OCI-LY1 (cell line): ENCODE results near the gene E2F8.
"Not testable (repeated sequence)": the region's sequence is repeated elsewhere in the genome, so short reads cannot be mapped to it uniquely, and the experiment has no call there.

Experiments
- H2AFZ ChIP-seq: fragments of 200-600 bp; sonication (generic), shearing (Covaris generic); 2 replicates; pipeline ENCODE4 v1.6.0; 2014; ENCODE audit warnings: antibody characterized with exemption, mild to moderate bottlenecking, low read length
- H3F3A ChIP-seq: fragments of 200-600 bp; sonication (generic), shearing (Covaris generic); 2 replicates; pipeline ENCODE4 v1.6.0; 2014; ENCODE audit warnings: mild to moderate bottlenecking, antibody characterized with exemption, low read length, moderate library complexity; ENCODE audit not compliant: insufficient read depth
- H3K27ac ChIP-seq: fragments of 200-600 bp; sonication (generic); 2 replicates; pipeline ENCODE4 v1.5.1; 2014; ENCODE audit warnings: low read length, mixed run types, mild to moderate bottlenecking, low read depth; ENCODE audit not compliant: poor library complexity, severe bottlenecking
- H3K27me3 ChIP-seq: fragments of 200-600 bp; sonication (generic); 2 replicates; pipeline ENCODE4 v1.6.0; 2014; ENCODE audit warnings: antibody characterized with exemption, mild to moderate bottlenecking, low read length, moderate library complexity; ENCODE audit not compliant: insufficient read depth
- H3K36me3 ChIP-seq: fragments of 200-600 bp; sonication (generic); 2 replicates; pipeline ENCODE4 v1.6.1; 2014; ENCODE audit warnings: mild to moderate bottlenecking, antibody characterized with exemption, low read length, moderate library complexity, mixed read lengths; ENCODE audit not compliant: insufficient read depth
- H3K4me1 ChIP-seq: fragments of 200-600 bp; sonication (generic); 2 replicates; pipeline ENCODE4 v1.5.1; 2014; ENCODE audit warnings: mild to moderate bottlenecking, low read length, moderate library complexity; ENCODE audit not compliant: insufficient read depth, severe bottlenecking
- H3K4me2 ChIP-seq: fragments of 200-600 bp; sonication (generic), shearing (Covaris generic); 2 replicates; pipeline ENCODE4 v1.6.1; 2014; ENCODE audit warnings: low read length
- H3K4me3 ChIP-seq: fragments of 200-600 bp; sonication (generic); 2 replicates; pipeline ENCODE4 v1.5.1; 2014; ENCODE audit warnings: low read length, low read depth, mild to moderate bottlenecking, mixed read lengths; ENCODE audit not compliant: poor library complexity, severe bottlenecking
- H3K79me2 ChIP-seq: fragments of 200-600 bp; shearing (Covaris generic); 2 replicates; pipeline ENCODE4 v1.6.1; 2016; ENCODE audit warnings: mixed run types, low read length, mixed read lengths; ENCODE audit not compliant: insufficient read depth
- H3K9ac ChIP-seq: fragments of 200-600 bp; sonication (generic), shearing (Covaris generic); 2 replicates; pipeline ENCODE4 v1.6.1; 2014; ENCODE audit warnings: mild to moderate bottlenecking, low read length, mixed read lengths
- H3K9me2 ChIP-seq: fragments of 200-600 bp; sonication (generic), shearing (Covaris generic); 2 replicates; pipeline ENCODE4 v1.6.1; 2014; ENCODE audit warnings: low read depth, mild to moderate bottlenecking, low read length, mixed read lengths
- H3K9me3 ChIP-seq: fragments of 200-600 bp; shearing (Covaris generic); 2 replicates; pipeline ENCODE4 v1.6.1; 2014; ENCODE audit warnings: low read length, mixed read lengths
- H4K20me1 ChIP-seq: fragments of 200-600 bp; sonication (generic), shearing (Covaris generic); 2 replicates; pipeline ENCODE4 v1.6.0; 2016; ENCODE audit warnings: mild to moderate bottlenecking, low read length; ENCODE audit not compliant: insufficient read depth
- EZH2 ChIP-seq: fragments of 200-600 bp; sonication (generic), shearing (Covaris generic); IDR thresholded peaks from 2 replicates; pipeline ENCODE4 v1.8.0; 2017; ENCODE audit warnings: borderline replicate concordance, mixed run types, mild to moderate bottlenecking, antibody characterized with exemption, low read length, moderate library complexity, mixed read lengths
- TF ChIP-seq, protein P1 (sequence below): fragments of 200-600 bp; sonication (generic), shearing (Covaris generic); IDR thresholded peaks from 2 replicates; pipeline ENCODE4 v1.5.1; 2017; ENCODE audit warnings: mild to moderate bottlenecking, antibody characterized with exemption, low read length, moderate library complexity, mixed read lengths

Gene E2F8

DNA sequence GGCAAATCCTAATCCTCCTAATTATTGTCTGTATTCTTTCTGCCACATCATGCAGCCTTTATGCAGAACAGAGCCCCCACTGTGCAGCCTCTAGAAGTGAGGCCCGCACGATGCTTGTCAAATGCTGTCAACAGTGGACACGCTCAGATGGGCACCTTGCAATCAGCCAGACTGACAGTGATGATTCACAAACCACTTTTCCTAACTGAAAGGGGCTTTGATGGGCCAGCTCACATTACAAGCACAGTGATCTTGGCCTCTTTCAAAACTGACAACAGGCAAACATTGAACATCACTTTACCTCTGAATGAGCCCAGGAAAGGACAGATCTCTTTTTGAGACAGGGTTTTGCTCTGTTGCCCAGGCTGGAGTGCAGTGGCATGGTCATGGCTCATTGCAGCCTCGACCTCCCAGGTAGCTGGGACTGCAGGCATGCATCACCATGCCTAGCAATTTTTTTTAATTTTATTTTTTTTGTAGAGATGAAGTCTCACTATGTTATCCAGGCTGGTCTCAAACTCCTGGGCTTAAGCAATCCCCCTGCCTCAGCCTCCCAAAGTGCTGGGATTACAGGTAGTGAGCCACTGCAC is 18.0 kb upstream of the E2F8 start:
- no peaks in the 10 kb centered on the region for H3K4me1 ChIP-seq
- no peak overlapping the region for H2AFZ ChIP-seq
- H3K9me3 ChIP-seq = no peaks in the 10 kb centered on the region
- H3K4me3 ChIP-seq = no peak overlapping the region
- no peaks in the 10 kb centered on the region for H3F3A ChIP-seq
- TF ChIP-seq, protein P1, sequence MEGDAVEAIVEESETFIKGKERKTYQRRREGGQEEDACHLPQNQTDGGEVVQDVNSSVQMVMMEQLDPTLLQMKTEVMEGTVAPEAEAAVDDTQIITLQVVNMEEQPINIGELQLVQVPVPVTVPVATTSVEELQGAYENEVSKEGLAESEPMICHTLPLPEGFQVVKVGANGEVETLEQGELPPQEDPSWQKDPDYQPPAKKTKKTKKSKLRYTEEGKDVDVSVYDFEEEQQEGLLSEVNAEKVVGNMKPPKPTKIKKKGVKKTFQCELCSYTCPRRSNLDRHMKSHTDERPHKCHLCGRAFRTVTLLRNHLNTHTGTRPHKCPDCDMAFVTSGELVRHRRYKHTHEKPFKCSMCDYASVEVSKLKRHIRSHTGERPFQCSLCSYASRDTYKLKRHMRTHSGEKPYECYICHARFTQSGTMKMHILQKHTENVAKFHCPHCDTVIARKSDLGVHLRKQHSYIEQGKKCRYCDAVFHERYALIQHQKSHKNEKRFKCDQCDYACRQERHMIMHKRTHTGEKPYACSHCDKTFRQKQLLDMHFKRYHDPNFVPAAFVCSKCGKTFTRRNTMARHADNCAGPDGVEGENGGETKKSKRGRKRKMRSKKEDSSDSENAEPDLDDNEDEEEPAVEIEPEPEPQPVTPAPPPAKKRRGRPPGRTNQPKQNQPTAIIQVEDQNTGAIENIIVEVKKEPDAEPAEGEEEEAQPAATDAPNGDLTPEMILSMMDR = no peak
- no peak for TF ChIP-seq EZH2
- no peaks in the 10 kb centered on the region for H3K36me3 ChIP-seq
- H4K20me1 ChIP-seq = no peaks in the 10 kb centered on the region
- H3K9me2 ChIP-seq = no peaks in the 10 kb centered on the region
- no peaks in the 10 kb centered on the region for H3K79me2 ChIP-seq
- no peak overlapping the region for H3K9ac ChIP-seq
- no peaks in the 10 kb centered on the region for H3K27me3 ChIP-seq
- no peak overlapping the region for H3K4me2 ChIP-seq
- no peak overlapping the region for H3K27ac ChIP-seq

DNA sequence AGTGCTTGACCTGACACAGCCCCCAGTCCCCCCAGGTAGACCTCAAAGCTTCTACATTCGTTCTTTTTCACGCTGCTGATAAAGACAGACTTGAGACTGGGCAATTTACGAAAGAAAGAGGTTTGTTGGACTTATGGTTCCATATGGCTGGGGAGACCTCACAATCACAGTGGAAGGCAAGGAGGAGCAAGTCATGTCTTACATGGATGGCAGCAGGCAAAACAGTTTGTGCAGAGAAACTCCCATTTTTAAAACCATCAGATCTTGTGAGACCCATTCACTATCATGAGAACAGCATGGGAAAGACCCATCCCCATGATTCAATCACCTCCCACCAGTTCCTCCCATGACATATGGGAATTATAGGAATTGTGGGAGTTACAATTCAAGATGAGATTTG is 13.7 kb upstream of the E2F8 start:
- not testable (repeated sequence) for H3K27me3 ChIP-seq

DNA sequence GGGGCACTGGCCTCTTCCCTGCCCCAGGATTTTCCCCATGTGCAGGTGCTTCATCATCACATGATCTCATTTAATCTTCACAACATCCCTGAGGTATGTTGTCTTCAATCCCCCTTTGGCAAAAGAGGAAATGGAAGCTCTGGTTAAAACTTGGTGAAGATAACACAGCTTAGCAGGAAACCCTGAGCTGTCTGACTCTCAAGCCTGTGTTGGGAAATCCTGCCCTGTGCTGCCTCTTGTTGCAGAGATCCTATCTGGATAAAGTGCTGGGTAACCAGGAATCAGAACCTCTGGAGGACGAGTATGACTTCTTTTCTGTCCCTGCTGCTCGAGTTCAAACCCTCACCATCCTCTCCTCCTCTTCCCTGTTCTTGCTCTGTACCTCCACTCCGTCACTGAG is 13.1 kb upstream of the E2F8 start:
- H3K4me2 ChIP-seq = no peak overlapping the region
- H3K4me3 ChIP-seq = no peak overlapping the region
- no peaks in the 10 kb centered on the region for H3F3A ChIP-seq
- H3K9me3 ChIP-seq = peaks cover 6% of the 10 kb centered on the region
- no peaks in the 10 kb centered on the region for H3K79me2 ChIP-seq
- H3K36me3 ChIP-seq = no peaks in the 10 kb centered on the region
- H3K4me1 ChIP-seq = no peaks in the 10 kb centered on the region
- TF ChIP-seq, protein P1 = no peak
- no peak for TF ChIP-seq EZH2
- no peaks in the 10 kb centered on the region for H4K20me1 ChIP-seq
- no peak overlapping the region for H2AFZ ChIP-seq
- no peaks in the 10 kb centered on the region for H3K9me2 ChIP-seq
- no peak overlapping the region for H3K9ac ChIP-seq
- no peak overlapping the region for H3K27ac ChIP-seq
- no peaks in the 10 kb centered on the region for H3K27me3 ChIP-seq

More for the DNA sequence above, 13.7 kb upstream of the E2F8 start:
- H2AFZ ChIP-seq, H3K36me3 ChIP-seq, H3K4me3 ChIP-seq, H3K27ac ChIP-seq, H3K4me2 ChIP-seq, H3K9me2 ChIP-seq, H3K79me2 ChIP-seq, H3K9me3 ChIP-seq, H3F3A ChIP-seq, H3K9ac ChIP-seq, H3K4me1 ChIP-seq, H4K20me1 ChIP-seq: not testable (repeated sequence)

DNA sequence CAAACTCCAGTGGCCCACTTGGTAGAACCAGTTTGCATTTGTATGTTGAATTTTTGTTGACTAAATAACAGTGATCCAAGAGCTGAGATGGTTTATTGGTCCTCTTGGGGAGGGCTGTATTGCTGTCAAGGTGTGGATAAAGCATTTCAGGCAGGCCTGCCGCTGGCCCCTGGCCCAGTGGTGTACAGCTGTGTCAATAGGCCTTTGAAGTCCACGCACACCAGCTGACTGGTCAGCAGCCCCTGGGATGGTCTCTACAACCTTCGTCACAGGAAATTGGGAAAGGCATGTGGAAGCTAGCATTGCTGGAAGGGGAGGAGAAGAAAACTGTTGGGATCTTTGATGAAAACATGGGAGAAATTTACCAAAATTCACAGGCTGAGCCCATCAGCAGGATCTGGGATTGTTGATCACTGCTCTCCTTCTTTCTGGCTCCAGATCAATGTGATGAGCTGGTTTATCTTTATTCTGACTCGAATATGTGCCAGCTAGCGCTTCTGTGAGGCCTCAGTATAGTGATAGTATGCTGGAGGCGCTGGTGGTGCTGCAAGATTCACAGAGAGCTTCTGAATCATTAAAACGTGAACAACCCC is 12.5 kb upstream of the E2F8 start:
- TF ChIP-seq, protein P1 = no peak
- no peak for TF ChIP-seq EZH2

More for the DNA sequence above, 12.5 kb upstream of the E2F8 start:
- H4K20me1 ChIP-seq = no peaks in the 10 kb centered on the region
- no peaks in the 10 kb centered on the region for H3K9me2 ChIP-seq
- H3K27ac ChIP-seq = no peak overlapping the region
- no peaks in the 10 kb centered on the region for H3K4me1 ChIP-seq
- H3F3A ChIP-seq = no peaks in the 10 kb centered on the region
- no peaks in the 10 kb centered on the region for H3K36me3 ChIP-seq
- no peaks in the 10 kb centered on the region for H3K79me2 ChIP-seq
- no peak overlapping the region for H3K4me2 ChIP-seq
- peaks cover 6% of the 10 kb centered on the region for H3K9me3 ChIP-seq
- no peak overlapping the region for H3K9ac ChIP-seq
- H2AFZ ChIP-seq = no peak overlapping the region
- H3K27me3 ChIP-seq = no peaks in the 10 kb centered on the region
- no peak overlapping the region for H3K4me3 ChIP-seq
